ENCODE data around the gene PACS2.

DNA sequence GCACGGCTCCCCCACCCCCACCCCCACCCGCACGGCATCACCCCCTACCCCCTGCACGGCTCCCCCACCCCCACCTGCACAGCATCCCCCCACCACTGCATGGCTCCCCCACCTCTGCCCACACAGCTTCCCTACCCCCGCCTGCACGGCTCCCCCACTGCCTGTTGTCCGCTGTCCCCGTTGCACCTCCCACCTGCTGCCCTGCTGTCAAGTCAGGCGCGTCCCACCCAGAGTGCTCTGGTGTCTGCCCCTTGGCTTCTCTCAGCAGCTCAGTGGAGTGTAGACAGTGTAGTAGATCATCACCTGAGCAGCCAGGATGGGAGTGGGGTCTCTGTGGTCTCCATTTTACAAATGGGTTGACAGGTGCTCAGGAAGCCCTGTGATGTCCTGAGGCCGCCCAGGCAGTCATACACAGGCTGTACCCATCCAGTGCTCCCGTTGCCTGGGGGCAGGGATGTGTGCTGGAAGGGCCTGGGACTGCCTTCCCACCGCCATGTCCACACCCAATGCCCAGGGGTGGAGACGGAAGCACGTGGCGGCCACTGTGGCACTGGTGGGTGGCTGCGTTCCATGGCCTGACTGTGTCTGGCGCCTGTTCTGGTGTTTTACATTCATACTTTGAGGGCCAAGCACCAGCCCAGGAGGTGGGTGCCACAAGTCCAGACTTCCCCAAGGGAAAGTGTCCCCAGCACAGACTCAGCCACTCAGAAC is 32.5 kb downstream of the PACS2 start:
- TF ChIP-seq CTCF (IDR thresholded peaks at IDR 0.05) (no peak), EZH2 (IDR thresholded peaks at IDR 0.05; ENCODE audit: borderline replicate concordance, insufficient read depth, low read depth, low read length, poor library complexity, severe bottlenecking) (no peak)
